HG02943 (cell line): ENCODE results near the gene PHF21A.

Experiments used
- ATAC-seq: cut with Tn5 transposase; IDR thresholded peaks from one replicate; pipeline ENCODE4 v1.9.1; 2021; ENCODE audit warnings: mild to moderate bottlenecking, low read depth, moderate library complexity; ENCODE audit not compliant: unreplicated experiment

The PHF21A gene

GRCh38 chr11:46121301-46121723 lies at the start of gene PHF21A:
PHF21A (minus strand) TSS chr11:46121454; CDS start chr11:46084219, 37,235 bp downstream.
- ATAC-seq, result peak; percentile 40

- ATAC-seq, result no peak
Observed at GRCh38 chr11:46170797-46171196, 49.5 kb upstream of the PHF21A start.

- ATAC-seq, result no peak
Observed at GRCh38 chr11:46162700-46163099, 41.4 kb upstream of the PHF21A start.

- no peak for ATAC-seq
Observed at GRCh38 chr11:46161201-46161600, 39.9 kb upstream of the PHF21A start.

GRCh38 chr11:46160100-46160499 lies 38.8 kb upstream of the PHF21A start:
- no peak for ATAC-seq

- no peak for ATAC-seq
Observed at GRCh38 chr11:46159680-46160079, 38.4 kb upstream of the PHF21A start.

- ATAC-seq, result no peak
Observed at GRCh38 chr11:46149826-46150225, 28.6 kb upstream of the PHF21A start.

- ATAC-seq, result no peak
Observed at GRCh38 chr11:46149342-46149741, 28.1 kb upstream of the PHF21A start.

GRCh38 chr11:46144741-46145140 lies 23.5 kb upstream of the PHF21A start:
- no peak for ATAC-seq

GRCh38 chr11:46143049-46143806 lies 22.0 kb upstream of the PHF21A start:
- ATAC-seq, result no peak

GRCh38 chr11:46142561-46142960 lies 21.3 kb upstream of the PHF21A start:
- no peak for ATAC-seq

GRCh38 chr11:46141597-46141996 lies 20.3 kb upstream of the PHF21A start:
- ATAC-seq, result no peak

- ATAC-seq, result no peak
Observed at GRCh38 chr11:46134540-46134939, 13.3 kb upstream of the PHF21A start.

- ATAC-seq, result no peak
Observed at GRCh38 chr11:46134061-46134460, 12.8 kb upstream of the PHF21A start.

- no peak for ATAC-seq
Observed at GRCh38 chr11:46133119-46133518, 11.9 kb upstream of the PHF21A start.

GRCh38 chr11:46130286-46130940 lies 9.2 kb upstream of the PHF21A start:
- no peak for ATAC-seq

GRCh38 chr11:46129133-46129532 lies 7.9 kb upstream of the PHF21A start:
- ATAC-seq, result no peak

GRCh38 chr11:46127150-46127638 lies 5.9 kb upstream of the PHF21A start:
- no peak for ATAC-seq

GRCh38 chr11:46125284-46125683 lies 4.0 kb upstream of the PHF21A start:
- no peak for ATAC-seq

- no peak for ATAC-seq
Observed at GRCh38 chr11:46122945-46123715, 1.9 kb upstream of the PHF21A start.
